NCI-H146 treated with DMSO at 0.1 percent for 48 hours (cell line): Measurements from ENCODE around the gene MED13.
"Not testable (repeated sequence)": the region's sequence is repeated elsewhere in the genome, so short reads cannot be mapped to it uniquely, and the experiment has no call there.

Experiments used
- DNase-seq: peaks from one replicate; lab custom pipeline; 2025; ENCODE audit not compliant: unreplicated experiment; lab: John Stamatoyannopoulos, UW

The MED13 gene

DNA sequence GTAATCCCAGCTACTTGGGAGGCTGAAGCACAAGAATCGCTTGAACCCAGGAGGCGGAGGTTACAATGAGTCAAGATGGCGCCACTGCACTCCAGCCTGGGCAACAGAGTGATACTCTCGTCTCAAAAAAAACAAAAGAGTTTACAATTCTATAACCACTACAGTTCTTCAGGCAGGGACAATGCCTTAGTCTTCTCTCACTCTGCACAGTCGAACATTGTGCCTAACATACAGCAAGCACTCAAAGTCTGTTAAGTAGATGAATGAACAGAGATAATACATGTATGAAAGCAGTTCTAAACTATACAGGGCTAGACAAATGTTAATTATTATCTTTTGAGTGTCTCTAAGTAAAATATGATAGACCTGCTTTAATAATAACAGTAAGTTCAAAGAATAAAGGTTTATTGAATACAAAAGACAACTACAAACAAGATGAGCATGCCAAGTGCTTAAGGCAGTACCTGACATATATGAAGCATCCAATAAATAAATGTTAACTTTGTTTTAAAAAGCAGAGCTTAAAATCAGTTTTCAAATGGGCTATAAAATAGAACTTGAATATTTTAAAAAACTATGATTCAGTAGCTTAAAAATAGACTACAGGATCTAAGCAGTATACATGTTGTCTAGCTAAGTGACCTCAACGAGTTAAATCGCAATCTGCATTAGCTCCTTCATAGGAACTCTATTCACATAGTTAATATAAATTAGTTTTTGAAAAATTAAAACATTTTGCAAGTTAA is 156.6 kb downstream of the MED13 start:
- no peak for DNase-seq

DNA sequence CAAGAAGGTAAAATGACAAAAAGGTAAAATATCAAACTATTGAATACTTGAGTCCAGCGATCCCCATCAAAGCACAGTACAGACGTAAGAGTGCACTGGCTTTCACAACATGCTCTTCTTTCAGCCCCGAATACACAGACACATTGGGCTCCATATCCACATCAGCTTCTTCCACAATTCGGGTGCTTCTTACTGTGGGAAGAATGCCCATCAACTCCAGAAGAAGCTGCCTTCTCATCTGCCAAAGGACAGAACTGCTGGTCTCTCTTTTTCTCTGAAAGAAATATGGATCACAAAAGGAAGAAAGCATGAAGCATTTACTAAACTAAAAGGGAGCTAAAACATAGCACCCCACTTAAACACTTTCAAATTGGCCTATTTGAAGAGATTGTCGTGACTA is 157.7 kb downstream of the MED13 start:
- no peak for DNase-seq

DNA sequence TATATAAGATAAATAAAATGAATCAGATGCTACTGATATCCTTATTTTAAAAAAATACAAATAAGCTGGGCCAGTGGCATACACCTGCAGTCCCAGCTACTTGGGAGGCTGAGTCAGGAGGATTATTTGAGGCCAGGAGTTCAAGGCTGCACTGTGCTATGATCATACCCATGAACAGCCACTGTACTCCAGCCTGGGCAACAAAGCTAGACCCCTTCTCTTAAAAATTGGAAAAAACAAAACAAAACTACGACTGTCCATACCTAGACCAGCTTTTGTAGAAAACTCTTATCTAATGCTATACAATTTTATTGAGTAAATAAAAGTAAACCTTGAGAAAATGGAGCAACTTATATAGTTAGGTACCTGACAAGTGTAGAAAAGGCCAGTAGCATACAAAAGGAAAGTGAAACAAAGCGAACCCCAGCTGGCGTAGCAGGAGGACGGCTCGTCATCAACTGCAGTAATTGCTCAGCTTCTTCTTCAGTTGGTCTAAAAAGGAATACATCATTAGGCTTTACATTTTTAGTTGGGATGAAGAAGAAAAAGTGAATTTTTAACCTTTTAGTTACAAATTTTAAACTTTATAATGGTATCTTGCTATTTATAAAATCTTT is 160.9 kb downstream of the MED13 start:
- DNase-seq = no peak

DNA sequence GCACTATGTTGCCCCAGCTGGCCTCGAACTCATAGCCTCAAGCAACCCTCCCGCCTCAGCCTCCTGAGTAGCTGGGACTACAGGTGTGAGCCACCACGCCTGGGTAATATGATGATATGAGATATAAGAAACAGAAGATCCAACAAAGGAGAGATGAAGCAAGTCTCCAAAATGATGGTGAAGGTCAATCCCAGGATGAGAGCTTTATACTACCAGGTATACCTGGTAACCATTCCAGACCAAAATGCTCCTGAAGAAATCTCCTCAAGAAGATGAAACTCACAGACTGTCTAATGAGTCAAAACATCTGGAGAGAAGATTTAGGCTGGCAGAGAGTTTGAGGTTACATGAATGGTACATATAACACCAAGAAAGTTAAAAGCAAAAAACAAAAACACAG is 161.8 kb downstream of the MED13 start:
- no peak for DNase-seq

DNA sequence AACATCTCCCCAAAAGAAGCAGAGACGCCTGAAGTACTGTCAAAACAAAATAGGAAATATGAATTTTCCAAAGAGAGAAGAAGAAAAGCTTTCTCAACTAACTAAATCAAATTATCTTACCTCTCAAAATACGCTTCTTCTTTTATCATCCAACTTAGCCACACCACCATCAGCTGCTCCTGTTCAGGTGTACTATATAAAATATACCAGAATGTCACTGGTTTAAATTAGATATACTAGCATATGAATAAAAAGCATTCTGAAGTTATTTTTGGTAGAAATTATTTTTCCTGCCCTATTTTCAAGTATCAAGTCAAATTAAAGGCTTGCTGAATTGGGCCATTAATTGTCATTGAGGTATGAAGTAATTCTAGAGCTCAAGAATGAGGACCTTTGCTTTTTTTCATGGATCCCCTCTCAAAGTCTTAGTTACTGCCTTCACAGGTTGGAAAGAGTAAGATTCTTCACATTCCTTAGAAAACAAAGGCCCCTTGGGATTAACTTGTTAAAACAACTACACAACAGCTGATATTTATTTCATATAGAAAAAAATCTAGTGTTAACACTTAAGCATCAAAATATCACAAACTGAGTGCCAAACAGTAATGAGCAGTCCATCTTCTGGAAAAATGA is 167.4 kb downstream of the MED13 start:
- DNase-seq = no peak

DNA sequence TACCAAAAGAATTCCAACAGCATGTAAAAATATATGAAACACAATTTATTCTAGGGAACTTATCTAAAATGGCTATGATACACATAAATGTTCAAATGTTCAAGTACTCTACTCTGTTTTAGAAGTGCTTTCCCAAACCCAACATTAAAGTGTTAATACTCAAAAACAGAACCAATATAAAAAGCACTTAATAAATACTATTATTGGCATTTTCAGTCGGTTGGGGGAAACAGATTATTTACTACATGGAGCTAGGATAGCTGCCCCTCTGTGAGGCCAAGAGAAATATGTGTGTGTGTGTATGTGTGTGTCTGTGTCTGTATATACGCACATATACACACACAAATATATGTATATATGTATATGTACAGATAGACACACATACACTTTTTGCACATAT is 169.7 kb downstream of the MED13 start:
- DNase-seq = no peak

DNA sequence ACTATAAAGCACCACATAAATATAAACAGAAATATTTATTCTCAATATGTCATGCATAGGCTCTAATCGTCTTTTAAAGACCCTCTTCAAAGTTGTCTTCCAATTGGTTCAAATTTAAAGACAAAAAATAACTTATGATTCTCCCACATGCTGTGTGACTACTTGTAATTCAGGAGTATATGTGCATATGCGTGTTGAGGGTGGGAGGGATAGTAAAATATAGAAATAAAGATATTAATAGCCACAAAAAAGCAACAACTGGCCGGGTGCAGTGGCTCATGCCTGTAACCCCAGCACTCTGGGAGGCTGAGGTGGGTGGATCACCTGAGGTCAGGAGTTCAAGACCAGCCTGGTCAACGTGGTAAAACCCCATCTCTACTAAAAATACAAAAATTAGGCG is 170.8 kb downstream of the MED13 start:
- DNase-seq = not testable (repeated sequence)
